ENCODE data around the gene PFKFB3.

DNA sequence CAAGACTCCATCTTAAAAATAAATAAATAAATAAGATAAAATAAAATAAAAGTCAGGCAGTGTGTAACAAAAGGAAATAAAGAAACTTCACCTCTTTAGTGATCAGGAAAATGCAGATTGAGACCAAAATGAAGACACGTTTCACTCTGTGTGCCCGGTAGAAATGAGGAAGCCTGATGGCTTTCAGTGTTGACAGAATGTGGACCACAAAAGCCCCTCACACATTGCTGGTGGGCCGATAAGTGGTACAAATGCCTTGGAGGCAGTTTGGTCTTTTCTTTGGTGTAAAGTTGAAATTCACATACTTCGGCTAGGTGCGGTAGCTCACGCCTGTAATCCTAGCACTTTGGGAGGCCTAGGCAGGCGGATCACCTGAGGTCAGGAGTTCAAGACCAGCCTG is 44.5 kb upstream of the PFKFB3 start:
- TF ChIP-seq, protein P1, sequence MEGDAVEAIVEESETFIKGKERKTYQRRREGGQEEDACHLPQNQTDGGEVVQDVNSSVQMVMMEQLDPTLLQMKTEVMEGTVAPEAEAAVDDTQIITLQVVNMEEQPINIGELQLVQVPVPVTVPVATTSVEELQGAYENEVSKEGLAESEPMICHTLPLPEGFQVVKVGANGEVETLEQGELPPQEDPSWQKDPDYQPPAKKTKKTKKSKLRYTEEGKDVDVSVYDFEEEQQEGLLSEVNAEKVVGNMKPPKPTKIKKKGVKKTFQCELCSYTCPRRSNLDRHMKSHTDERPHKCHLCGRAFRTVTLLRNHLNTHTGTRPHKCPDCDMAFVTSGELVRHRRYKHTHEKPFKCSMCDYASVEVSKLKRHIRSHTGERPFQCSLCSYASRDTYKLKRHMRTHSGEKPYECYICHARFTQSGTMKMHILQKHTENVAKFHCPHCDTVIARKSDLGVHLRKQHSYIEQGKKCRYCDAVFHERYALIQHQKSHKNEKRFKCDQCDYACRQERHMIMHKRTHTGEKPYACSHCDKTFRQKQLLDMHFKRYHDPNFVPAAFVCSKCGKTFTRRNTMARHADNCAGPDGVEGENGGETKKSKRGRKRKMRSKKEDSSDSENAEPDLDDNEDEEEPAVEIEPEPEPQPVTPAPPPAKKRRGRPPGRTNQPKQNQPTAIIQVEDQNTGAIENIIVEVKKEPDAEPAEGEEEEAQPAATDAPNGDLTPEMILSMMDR (IDR thresholded peaks at IDR 0.05): no peak
- TF ChIP-seq EZH2 (IDR thresholded peaks at IDR 0.05): no peak
- TF ChIP-seq EZH2phosphoT487 (IDR thresholded peaks at IDR 0.05): no peak

Data from neural progenitor cell (in vitro differentiated cells).